Keratinocyte (primary cell): ENCODE measurements around the gene RELT.

Experiments
- CTCF ChIP-seq, 3 experiments: IDR thresholded peaks in 1 of 3; conservative IDR thresholded peaks in 1 of 3; optimal IDR thresholded peaks in 1 of 3; 2 replicates in 2 of 3; 3 replicates in 1 of 3; pipeline versions ENCODE3 to v1.5.1; 2011; ENCODE audit warnings: low read length in 3 of 3, mild to moderate bottlenecking in 3 of 3, moderate library complexity in 2 of 3, control low read depth in 1 of 3, inconsistent platforms in 1 of 3; ENCODE audit not compliant: insufficient read depth in 2 of 3; ENCODE audit errors: extremely low read depth in 1 of 3
- EZH2 ChIP-seq: IDR thresholded peaks from one replicate; pipeline ENCODE4 v1.6.1; 2012; ENCODE audit warnings: inconsistent platforms, mild to moderate bottlenecking, low read length, moderate library complexity

- TF ChIP-seq CTCF (optimal IDR thresholded peaks at IDR 0.05 in 1 of 3, IDR thresholded peaks at IDR 0.05 in 1 of 3, conservative IDR thresholded peaks at IDR 0.05 in 1 of 3; ENCODE audit: extremely low read depth in 1 of 3, insufficient read depth in 2 of 3, low read length in 3 of 3) (no peak), EZH2 (no peak)
These were observed 9.8 kb downstream of the RELT start for GRCh38 chr11:73386016-73386415.
